Ovary (tissue), 3 donors: Measurements from ENCODE around the gene ARHGAP19.

Experiments used
- CTCF ChIP-seq, 3 donors: fragments of 450-650 bp in 2 of 3; fragments of 200-600 bp in 1 of 3; IDR thresholded peaks; one replicate each; pipeline versions ENCODE4 v1.5.1 to v1.8.0; 2016 to 2022; ENCODE audit warnings: antibody characterized with exemption in 3 of 3, mild to moderate bottlenecking in 1 of 3
- EP300 ChIP-seq: sonication (generic); formaldehyde crosslinking; IDR thresholded peaks from one replicate; pipeline ENCODE4 v1.6.1; 2017; ENCODE audit warnings: antibody characterized with exemption
- donor health status: DM: no; HTN: no; CAD: no.

DNA sequence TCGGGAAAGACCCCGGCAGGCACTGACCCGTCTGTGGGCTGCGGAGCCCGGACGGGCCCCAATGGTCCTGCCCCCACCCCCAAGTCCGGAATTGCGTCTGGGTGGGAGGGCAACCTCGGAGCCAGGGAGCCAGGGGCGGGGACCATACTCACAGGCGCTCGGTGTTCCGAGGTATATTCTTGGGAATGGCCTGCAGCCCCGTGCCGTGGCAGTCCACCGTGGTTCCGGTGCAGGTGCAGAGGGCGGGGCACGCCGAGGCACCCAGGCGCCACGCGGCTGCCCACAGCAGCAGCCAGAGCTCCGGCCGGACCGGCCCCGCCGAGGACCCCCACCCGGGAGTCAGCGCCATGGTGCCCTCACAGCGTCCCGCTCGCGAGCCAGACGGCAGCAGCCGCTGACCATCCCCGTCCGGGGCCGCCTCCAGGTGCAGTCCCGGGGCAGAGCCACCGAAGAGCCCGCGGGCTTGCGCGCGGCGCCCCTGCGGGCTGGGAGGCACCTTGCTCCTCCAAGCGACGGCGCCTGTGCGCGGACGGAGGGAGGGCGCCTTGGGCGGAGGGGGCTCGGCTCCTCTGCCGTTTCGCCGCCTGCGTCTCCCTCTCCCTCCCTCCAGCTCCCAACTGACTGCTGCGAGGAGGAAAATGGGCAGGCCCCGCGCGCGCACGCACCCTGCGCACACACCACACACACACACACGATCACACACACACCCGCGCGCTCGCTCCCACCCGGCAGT, 106.9 kb downstream of the ARHGAP19 start, which contains the start of gene SLIT1:
- no peak for TF ChIP-seq CTCF (IDR thresholded peaks at IDR 0.05)
- TF ChIP-seq EP300, result no peak
